VCaP (cell line): ENCODE measurements around the gene AFAP1.

Source experiments
- H3K27ac ChIP-seq: fragments of 450-650 bp; 2 replicates; pipeline ENCODE4 v1.5.1; 2017
- CTCF ChIP-seq: fragments of 450-650 bp; conservative IDR thresholded peaks from 2 replicates; pipeline ENCODE4 v1.5.1; 2017; ENCODE audit warnings: mild to moderate bottlenecking, moderate library complexity

AFAP1 gene

GRCh38 chr4:7763788-7764187 lies 175.9 kb downstream of the AFAP1 start:
- H3K27ac ChIP-seq: no peak overlapping the region
- TF ChIP-seq CTCF: no peak

- TF ChIP-seq CTCF: no peak
These were observed 176.6 kb downstream of the AFAP1 start for GRCh38 chr4:7763106-7763505.

GRCh38 chr4:7762376-7763030 lies 177.2 kb downstream of the AFAP1 start:
- TF ChIP-seq CTCF: no peak
- H3K27ac ChIP-seq: no peak overlapping the region

More at GRCh38 chr4:7763106-7763505, 176.6 kb downstream of the AFAP1 start:
- no peak overlapping the region for H3K27ac ChIP-seq

- peak; percentile 87 for TF ChIP-seq CTCF
These were observed 177.9 kb downstream of the AFAP1 start for GRCh38 chr4:7761720-7762119.

GRCh38 chr4:7761312-7761711 lies 178.3 kb downstream of the AFAP1 start:
- no peak for TF ChIP-seq CTCF
- H3K27ac ChIP-seq: no peak overlapping the region

More at GRCh38 chr4:7761720-7762119, 177.9 kb downstream of the AFAP1 start:
- no peak overlapping the region for H3K27ac ChIP-seq

GRCh38 chr4:7760706-7761105 lies 179.0 kb downstream of the AFAP1 start:
- H3K27ac ChIP-seq: no peak overlapping the region
- no peak for TF ChIP-seq CTCF

- TF ChIP-seq CTCF: no peak
- H3K27ac ChIP-seq: no peak overlapping the region
These were observed 179.4 kb downstream of the AFAP1 start for GRCh38 chr4:7760228-7760627.
